Measurements from ENCODE around the gene ADAMTSL3.

Gene ADAMTSL3

GRCh38 chr15:83654379-83655236 lies 685 bp downstream of the ADAMTSL3 start:
- no peak for DNase-seq (ENCODE audit: low read depth in 2 of 2)

GRCh38 chr15:83655237-83655616 lies 1.3 kb downstream of the ADAMTSL3 start:
- DNase-seq (ENCODE audit: low read depth in 2 of 2) = no peak

- no peak for DNase-seq (ENCODE audit: low read depth in 2 of 2)
Measured at GRCh38 chr15:83656192-83656591, 2.3 kb downstream of the ADAMTSL3 start.

GRCh38 chr15:83656943-83657528 lies 3.1 kb downstream of the ADAMTSL3 start:
- no peak for DNase-seq (ENCODE audit: low read depth in 2 of 2)

- no peak for DNase-seq (ENCODE audit: low read depth in 2 of 2)
Measured at GRCh38 chr15:83657549-83657948, 3.6 kb downstream of the ADAMTSL3 start.

GRCh38 chr15:83658430-83659416 lies 4.8 kb downstream of the ADAMTSL3 start:
- no peak for DNase-seq (ENCODE audit: low read depth in 2 of 2)

GRCh38 chr15:83659417-83659812 lies 5.5 kb downstream of the ADAMTSL3 start:
- no peak for DNase-seq (ENCODE audit: low read depth in 2 of 2)

GRCh38 chr15:83665480-83665879 lies 11.6 kb downstream of the ADAMTSL3 start:
- DNase-seq (ENCODE audit: low read depth in 2 of 2) = no peak

- no peak for DNase-seq (ENCODE audit: low read depth in 2 of 2)
Measured at GRCh38 chr15:83670672-83671229, 16.8 kb downstream of the ADAMTSL3 start.

GRCh38 chr15:83671603-83672002 lies 17.7 kb downstream of the ADAMTSL3 start:
- DNase-seq (ENCODE audit: low read depth in 2 of 2) = no peak

- no peak for DNase-seq (ENCODE audit: low read depth in 2 of 2)
Measured at GRCh38 chr15:83673385-83673784, 19.5 kb downstream of the ADAMTSL3 start.

GRCh38 chr15:83682476-83683088 lies 28.7 kb downstream of the ADAMTSL3 start:
- no peak for DNase-seq (ENCODE audit: low read depth in 2 of 2)

- no peak for DNase-seq (ENCODE audit: low read depth in 2 of 2)
Measured at GRCh38 chr15:83685916-83686332, 32.0 kb downstream of the ADAMTSL3 start.

- no peak for DNase-seq (ENCODE audit: low read depth in 2 of 2)
Measured at GRCh38 chr15:83688201-83688600, 34.3 kb downstream of the ADAMTSL3 start.

- DNase-seq (ENCODE audit: low read depth in 2 of 2) = no peak
Measured at GRCh38 chr15:83690676-83691075, 36.8 kb downstream of the ADAMTSL3 start.

GRCh38 chr15:83692746-83693581 lies 39.0 kb downstream of the ADAMTSL3 start:
- DNase-seq (ENCODE audit: low read depth in 2 of 2) = no peak

- DNase-seq (ENCODE audit: low read depth in 2 of 2) = no peak
Measured at GRCh38 chr15:83694015-83694414, 40.1 kb downstream of the ADAMTSL3 start.

- DNase-seq (ENCODE audit: low read depth in 2 of 2) = no peak
Measured at GRCh38 chr15:83694536-83694935, 40.6 kb downstream of the ADAMTSL3 start.

GRCh38 chr15:83695246-83695645 lies 41.3 kb downstream of the ADAMTSL3 start:
- no peak for DNase-seq (ENCODE audit: low read depth in 2 of 2)

- no peak for DNase-seq (ENCODE audit: low read depth in 2 of 2)
Measured at GRCh38 chr15:83695901-83696425, 42.0 kb downstream of the ADAMTSL3 start.

Data from stimulated activated CD8-positive, alpha-beta memory T cell treated with anti-CD3 and anti-CD28 coated beads, Interleukin-7, amount 100 ng/mL, for 4 hours (primary cell).